GM18907 (cell line): ENCODE measurements around the gene XPNPEP1.

Source experiments
- ATAC-seq: cut with Tn5 transposase; IDR thresholded peaks from one replicate; pipeline ENCODE4 v1.9.1; 2021; ENCODE audit warnings: mild to moderate bottlenecking, moderate library complexity; ENCODE audit not compliant: unreplicated experiment

Gene XPNPEP1

DNA sequence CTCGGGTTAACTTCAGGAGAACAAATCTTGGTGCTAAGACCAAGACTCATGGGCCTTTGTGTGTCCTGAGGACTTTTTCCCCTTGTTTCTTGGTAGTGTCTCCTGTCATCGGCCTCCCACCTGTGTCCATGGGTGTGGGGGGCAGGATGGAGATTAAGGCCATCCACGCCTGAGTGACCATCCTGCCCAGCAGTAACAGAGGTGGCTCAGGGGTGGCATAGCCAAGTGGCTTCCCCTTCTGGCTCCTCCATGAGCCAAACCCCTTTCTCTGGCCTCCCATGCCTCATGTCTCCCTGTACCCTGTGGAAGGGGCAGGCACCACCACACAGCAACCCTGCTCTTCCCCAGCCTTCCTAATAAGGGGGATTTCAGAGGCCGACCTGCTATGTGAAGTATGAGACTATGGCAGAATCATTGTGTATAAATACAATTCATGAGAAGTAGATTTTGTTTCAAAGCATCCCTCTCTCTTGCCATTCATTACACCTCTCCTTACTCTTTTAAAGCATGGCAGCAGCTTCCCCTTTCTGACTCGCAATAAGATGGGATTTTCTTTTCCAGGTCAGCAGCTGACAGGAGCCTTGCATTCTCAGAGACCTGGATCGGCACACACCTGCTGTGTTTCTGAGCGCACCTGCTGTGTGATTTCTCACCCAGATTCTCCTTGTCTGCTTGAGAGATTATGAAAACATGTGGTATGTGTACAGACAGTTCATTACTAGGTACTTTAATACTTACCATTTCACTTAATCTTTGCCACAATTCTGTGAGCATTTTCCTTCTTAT lies 102.5 kb downstream of the XPNPEP1 start:
- no peak for ATAC-seq

DNA sequence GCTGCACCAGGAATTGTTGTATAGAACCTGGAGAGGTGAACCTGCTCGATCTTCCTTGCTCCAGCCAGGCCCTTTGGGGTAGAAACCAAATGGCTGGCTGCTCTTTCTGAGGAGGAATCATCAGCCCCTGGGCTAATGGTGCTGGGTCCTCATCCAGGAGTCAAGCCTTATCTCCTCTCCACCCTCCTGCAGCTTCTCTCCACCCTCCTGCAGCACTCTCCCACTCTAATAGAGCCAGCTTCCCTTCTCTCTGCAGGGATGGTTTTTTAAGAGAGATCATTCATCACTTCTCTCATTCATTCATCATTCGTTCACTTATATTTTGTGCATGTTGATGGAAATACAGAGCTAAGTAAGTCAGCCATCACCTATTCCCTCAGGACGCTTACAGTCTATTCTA lies 103.5 kb downstream of the XPNPEP1 start:
- no peak for ATAC-seq
